Measurements from ENCODE around the gene FOXS1. TPM values are rescaled to one million over a fixed set of nuclear protein-coding genes. Genes with fewer than 3 reads are reported as not detected.

FOXS1 gene
- total RNA-seq, 1 donor from 2014 or later, result 21.8 TPM

DNA sequence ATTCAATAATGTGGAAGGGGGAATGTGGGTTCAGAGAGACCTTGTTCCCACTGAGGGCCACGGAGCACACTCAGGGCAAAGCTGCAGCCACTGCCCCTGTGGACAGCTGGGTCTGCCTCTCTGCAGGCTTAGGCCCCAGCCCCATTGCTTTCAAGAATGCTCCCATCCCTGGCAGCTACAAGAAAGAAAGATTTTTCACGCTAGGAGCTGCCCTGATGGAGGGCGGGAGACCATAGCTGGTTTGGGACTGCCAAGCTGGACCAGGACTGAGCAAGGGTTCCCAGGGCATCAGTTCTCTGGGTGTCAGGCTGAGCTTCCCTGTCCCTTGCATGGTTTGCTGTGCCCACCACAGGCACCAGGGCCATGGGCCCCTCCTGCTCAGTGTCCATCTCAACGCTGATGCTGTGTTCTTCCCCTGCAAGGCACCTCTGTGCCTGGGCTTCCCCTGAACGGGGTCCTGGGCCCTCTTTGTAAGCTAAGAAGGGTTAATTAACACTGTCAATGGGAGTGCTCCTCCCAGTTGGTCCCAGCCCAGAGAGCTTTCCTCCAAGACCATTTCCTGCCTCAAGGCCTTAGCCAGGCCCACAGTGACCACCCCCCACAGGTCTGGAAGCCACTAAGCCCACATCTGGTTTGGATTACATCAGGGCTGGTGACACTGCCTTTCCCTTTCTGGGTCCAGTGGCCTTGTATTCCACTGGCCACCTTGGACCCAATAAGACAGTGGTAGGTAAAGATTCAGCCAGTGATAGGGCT lies 8.4 kb downstream of the FOXS1 start:
- Histone ChIP-seq H3K9me3 (no peaks in the 10 kb centered on the region), H3K27ac (peak overlapping the region; percentile 94 to 95), H3K4me3 (no peak overlapping the region), H3K4me1 (peaks cover 36 to 60% of the 10 kb centered on the region in 2 donors), H3K36me3 (no peaks in the 10 kb centered on the region), H3K27me3 (no peaks in the 10 kb centered on the region)
- TF ChIP-seq, protein P1, sequence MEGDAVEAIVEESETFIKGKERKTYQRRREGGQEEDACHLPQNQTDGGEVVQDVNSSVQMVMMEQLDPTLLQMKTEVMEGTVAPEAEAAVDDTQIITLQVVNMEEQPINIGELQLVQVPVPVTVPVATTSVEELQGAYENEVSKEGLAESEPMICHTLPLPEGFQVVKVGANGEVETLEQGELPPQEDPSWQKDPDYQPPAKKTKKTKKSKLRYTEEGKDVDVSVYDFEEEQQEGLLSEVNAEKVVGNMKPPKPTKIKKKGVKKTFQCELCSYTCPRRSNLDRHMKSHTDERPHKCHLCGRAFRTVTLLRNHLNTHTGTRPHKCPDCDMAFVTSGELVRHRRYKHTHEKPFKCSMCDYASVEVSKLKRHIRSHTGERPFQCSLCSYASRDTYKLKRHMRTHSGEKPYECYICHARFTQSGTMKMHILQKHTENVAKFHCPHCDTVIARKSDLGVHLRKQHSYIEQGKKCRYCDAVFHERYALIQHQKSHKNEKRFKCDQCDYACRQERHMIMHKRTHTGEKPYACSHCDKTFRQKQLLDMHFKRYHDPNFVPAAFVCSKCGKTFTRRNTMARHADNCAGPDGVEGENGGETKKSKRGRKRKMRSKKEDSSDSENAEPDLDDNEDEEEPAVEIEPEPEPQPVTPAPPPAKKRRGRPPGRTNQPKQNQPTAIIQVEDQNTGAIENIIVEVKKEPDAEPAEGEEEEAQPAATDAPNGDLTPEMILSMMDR (IDR thresholded peaks at IDR 0.05), result no peak
- DNase-seq (ENCODE audit: low spot score in 2 of 2), result no peak
- intact Hi-C loops (cut with DNase I), result loop anchor here (1.0 kb wide), 1 partner anchor 14 kb away; no protein-coding TSS in a partner anchor

DNA sequence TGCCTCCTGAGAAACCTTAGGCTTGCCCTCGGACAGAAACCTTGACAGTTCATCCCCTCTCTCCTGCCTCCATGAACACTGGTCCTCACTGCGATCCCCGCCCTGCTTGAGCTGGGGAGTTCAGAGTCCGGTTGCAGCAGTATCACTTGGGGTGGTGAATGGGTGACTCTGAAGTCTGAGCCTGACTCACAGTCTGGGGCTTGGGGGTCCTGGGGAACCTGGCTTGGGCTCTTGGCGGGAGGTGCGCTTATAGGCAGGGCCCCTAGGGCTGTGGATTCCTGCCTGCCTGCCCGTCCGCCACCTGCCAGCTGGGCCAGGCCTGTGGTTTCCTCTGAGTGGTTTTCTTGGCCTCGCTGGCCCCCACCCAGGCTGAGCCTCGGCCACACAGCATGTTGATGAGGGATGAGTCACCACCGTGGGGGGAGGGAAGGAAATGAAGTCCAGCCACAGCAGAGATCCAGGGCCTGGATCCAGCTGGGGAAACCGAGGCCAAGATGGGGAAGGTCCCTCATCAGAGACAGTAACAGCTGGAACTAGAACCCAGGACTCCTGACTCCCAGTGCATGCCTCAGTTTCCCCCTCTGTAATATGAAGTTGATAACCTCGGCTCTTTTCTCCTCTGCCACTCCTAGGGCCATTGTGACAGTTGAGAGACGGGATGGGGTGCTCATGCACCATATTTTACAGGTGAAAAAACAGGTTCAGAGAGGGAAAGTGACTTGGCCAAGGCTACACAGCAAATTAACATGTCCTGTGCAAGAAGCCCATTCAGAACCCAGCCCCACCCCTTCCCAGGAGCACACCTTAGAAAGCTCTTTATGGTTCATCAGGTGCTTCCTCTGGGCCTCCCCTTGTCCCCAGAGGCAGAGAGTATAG lies 9.2 kb downstream of the FOXS1 start:
- peak; percentile 90 to 95 for DNase-seq (ENCODE audit: low spot score in 2 of 2)
- no peak overlapping the region for H3K4me3 ChIP-seq
- no peaks in the 10 kb centered on the region for H3K27me3 ChIP-seq
- peak overlapping the region; percentile 94 to 95 for H3K27ac ChIP-seq
- H3K9me3 ChIP-seq, result no peaks in the 10 kb centered on the region
- H3K4me1 ChIP-seq, result peaks cover 31 to 54% of the 10 kb centered on the region in 2 donors
- TF ChIP-seq, protein P1 (IDR thresholded peaks at IDR 0.05), result no peak
- H3K36me3 ChIP-seq, result no peaks in the 10 kb centered on the region
- intact Hi-C loops (cut with DNase I), result loop anchor here (1.0 kb wide), 1 partner anchor 13 kb away; no protein-coding TSS in a partner anchor

DNA sequence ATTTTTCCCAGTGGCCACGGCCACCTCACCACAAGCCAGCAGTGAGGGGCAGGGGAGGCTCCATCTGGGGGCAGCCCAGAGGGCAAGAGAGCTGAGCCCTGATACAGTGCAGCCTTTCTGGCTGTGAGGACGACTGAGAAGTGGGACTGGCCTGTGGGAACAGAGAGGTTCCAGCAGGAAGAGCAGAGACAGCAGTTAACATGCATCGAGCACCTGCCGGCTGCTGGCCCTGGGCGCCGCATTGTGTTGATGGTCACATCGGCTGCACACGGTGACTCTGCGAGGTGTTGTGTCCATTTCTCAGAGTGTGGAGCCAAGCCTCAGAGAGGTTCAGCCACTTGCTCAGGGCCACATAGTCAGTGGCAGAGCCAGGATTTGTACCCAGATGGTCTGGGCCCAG lies 9.8 kb downstream of the FOXS1 start:
- no peak for DNase-seq (ENCODE audit: low spot score in 2 of 2)
- no peak overlapping the region for H3K4me3 ChIP-seq
- no peaks in the 10 kb centered on the region for H3K27me3 ChIP-seq
- H3K9me3 ChIP-seq, result no peaks in the 10 kb centered on the region
- peak overlapping the region; percentile 61 to 94 for H3K27ac ChIP-seq
- intact Hi-C loops (cut with DNase I), result no loop called here
- H3K4me1 ChIP-seq, result peaks cover 24 to 47% of the 10 kb centered on the region in 2 donors
- TF ChIP-seq, protein P1 (IDR thresholded peaks at IDR 0.05), result no peak
- no peaks in the 10 kb centered on the region for H3K36me3 ChIP-seq

DNA sequence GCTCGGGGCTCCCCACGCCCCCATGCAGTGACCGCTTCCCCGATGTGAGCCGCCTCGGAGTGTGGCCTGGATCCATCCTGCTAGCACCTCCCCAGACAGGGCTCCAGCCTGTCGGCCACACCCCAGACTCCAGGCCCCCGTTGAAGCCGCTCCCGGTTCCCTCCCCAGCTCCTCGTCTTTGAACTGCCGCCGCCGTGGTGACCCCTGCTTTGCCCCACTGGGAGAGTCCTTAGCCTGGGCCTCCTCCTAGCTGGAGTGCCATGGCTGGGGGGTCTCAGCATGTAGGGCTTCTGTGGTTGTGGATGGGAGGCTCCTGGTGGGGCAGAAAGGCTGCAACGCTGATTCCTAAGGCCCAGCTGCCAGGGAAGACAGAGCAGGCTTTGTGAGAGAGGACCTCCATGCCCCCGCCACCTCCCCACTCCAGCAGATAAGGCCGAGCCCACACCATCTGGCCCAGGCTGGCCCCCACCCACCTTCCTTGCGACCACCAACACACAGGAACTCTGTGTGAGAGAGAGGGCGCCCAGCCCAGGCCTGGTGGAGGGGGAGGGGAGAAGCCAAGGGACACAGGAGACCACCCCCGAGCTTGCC lies 11.4 kb downstream of the FOXS1 start:
- Histone ChIP-seq H3K9me3 (no peaks in the 10 kb centered on the region), H3K27ac (peak overlapping the region in 1 of 2 donors; percentile 9), H3K36me3 (no peaks in the 10 kb centered on the region), H3K4me3 (no peak overlapping the region), H3K27me3 (no peaks in the 10 kb centered on the region), H3K4me1 (peaks cover 23 to 38% of the 10 kb centered on the region in 2 donors)
- intact Hi-C loops (cut with DNase I), result no loop called here
- no peak for DNase-seq (ENCODE audit: low spot score in 2 of 2)
- TF ChIP-seq, protein P1 (IDR thresholded peaks at IDR 0.05), result no peak

DNA sequence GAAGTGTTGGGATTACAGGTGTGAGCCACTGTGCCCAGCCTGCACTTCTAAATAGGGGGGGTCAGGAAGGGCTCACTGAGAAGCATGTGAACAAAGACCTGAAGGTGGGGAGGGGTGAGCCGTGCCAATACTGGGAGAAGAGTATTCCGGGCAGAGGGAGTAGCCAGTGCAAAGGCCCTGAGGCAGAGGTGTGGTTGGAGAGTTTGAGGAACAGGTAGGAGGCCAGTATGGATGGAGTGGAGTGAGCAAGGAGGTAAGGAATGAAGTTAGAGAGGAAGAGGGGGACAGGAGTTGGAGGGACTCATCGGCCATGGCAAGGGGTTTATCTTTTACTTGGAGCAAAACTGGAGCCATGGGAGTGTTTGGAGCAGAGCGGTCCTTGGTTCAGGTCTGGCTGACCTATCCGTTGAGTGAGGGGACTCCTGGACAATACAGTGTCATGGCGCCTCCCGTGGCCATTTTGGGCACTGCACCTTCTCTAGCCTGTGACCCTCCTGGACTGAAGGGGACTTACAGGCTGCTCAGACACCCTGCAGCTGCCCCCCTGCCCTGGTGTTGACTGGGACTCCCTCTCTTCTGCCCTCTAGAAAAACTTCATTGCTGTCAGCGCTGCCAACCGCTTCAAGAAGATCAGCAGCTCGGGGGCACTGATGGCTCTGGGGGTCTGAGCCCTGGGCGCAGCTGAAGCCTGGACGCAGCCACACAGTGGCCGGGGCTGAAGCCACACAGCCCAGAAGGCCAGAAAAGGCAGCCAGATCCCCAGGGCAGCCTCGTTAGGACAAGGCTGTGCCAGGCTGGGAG lies 12.1 kb downstream of the FOXS1 start:
- Histone ChIP-seq H3K27me3 (no peaks in the 10 kb centered on the region), H3K36me3 (no peaks in the 10 kb centered on the region), H3K4me1 (peaks cover 23 to 31% of the 10 kb centered on the region in 2 donors), H3K4me3 (no peak overlapping the region), H3K9me3 (no peaks in the 10 kb centered on the region), H3K27ac (peak overlapping the region in 1 of 2 donors; percentile 9)
- intact Hi-C loops (cut with DNase I), result no loop called here
- no peak for DNase-seq (ENCODE audit: low spot score in 2 of 2)
- TF ChIP-seq, protein P1 (IDR thresholded peaks at IDR 0.05), result peak; percentile 59 to 85 (median 84)
